K562 (cell line): ENCODE measurements around the gene CCDC117. TPM values are rescaled to one million over a fixed set of nuclear protein-coding genes. Genes with fewer than 3 reads are reported as not detected.

ENCODE experiments used
- CHD7 ChIP-seq: fragments of 200-600 bp; sonication (generic); IDR thresholded peaks from one replicate; pipeline ENCODE4 v1.6.1; 2012; ENCODE audit warnings: mild to moderate bottlenecking, low read depth, low read length, inconsistent platforms
- HDGF ChIP-seq: fragments of 450-650 bp; IDR thresholded peaks from 2 replicates; pipeline ENCODE4 v1.6.1; 2016
- MYC ChIP-seq, 2 experiments: fragments of 250-450 bp in 1 of 2; sonication (Bioruptor Pico) in 1 of 2; IDR thresholded peaks; 2 replicates each; pipeline versions ENCODE4 v1.5.1 to v1.6.1; 2012 to 2021; ENCODE audit warnings: low read depth in 2 of 2, borderline replicate concordance in 1 of 2, improper control_type of control experiment in 1 of 2, low read length in 1 of 2, mild to moderate bottlenecking in 1 of 2, moderate library complexity in 1 of 2
- PHF8 ChIP-seq: fragments of 200-600 bp; sonication (generic); IDR thresholded peaks from 2 replicates; pipeline ENCODE4 v1.6.1; 2012; ENCODE audit warnings: mixed run types, mild to moderate bottlenecking, inconsistent platforms, low read length, moderate library complexity, borderline replicate concordance
- POLR2B ChIP-seq: fragments of 450-650 bp; IDR thresholded peaks from 2 replicates; pipeline ENCODE4 v1.6.1; 2018; ENCODE audit warnings: low read depth; ENCODE audit not compliant: partially characterized antibody
- ZNF280B ChIP-seq: fragments of 250-450 bp; sonication (Bioruptor Pico); IDR thresholded peaks from 2 replicates; pipeline ENCODE4 v1.5.1; 2021; ENCODE audit warnings: mild to moderate bottlenecking
- ZNF609 ChIP-seq: sonication (generic); formaldehyde crosslinking; IDR thresholded peaks from 2 replicates; pipeline ENCODE4 v1.8.1; 2023; ENCODE audit warnings: missing genetic modification reagents, mild to moderate bottlenecking, borderline replicate concordance
- ZNF780A ChIP-seq: fragments of 250-450 bp; sonication (Bioruptor Pico); IDR thresholded peaks from 2 replicates; pipeline ENCODE4 v1.5.0; 2021; ENCODE audit warnings: mild to moderate bottlenecking
- polyA plus RNA-seq, 8 experiments: library from polyadenylated mRNA; depleted of rRNA in 4 of 8; stranded (reverse) in 5 of 8; unstranded in 3 of 8; fragments of >200 nt; fragmentation: Nextera tagmentation in 2 of 8; fragmentation: Illumina TruSeq in 1 of 8; extraction: Ambion mirVana in 2 of 8; extraction: Trizol in 1 of 8; gene quantifications; 2 replicates each; pipeline versions ENCODE4 v1.2.1 to v1.2.3, GENCODE V29; 2011 to 2014; ENCODE audit warnings: inconsistent platforms in 1 of 8, missing spikeins in 1 of 8
- total RNA-seq, 7 experiments: library from RNA; depleted of rRNA in 6 of 7; stranded (reverse); fragments of >200 nt in 6 of 7; fragmentation: Illumina TruSeq in 2 of 7; extraction: Trizol in 2 of 7; gene quantifications; 2 replicates each; pipeline versions ENCODE4 v1.2.1 to v1.2.3, GENCODE V29; 2011 to 2021; ENCODE audit warnings: low replicate concordance in 1 of 7

CCDC117 gene
- total and polyA plus RNA-seq, 9 of the 15 experiments (the other 6 are each of a cell fraction or from before 2014, with no cell fraction given), result 5.7 to 23.3 (median 15.8) TPM

- TF ChIP-seq ZNF609, result no peak
- TF ChIP-seq ZNF280B (CRISPR knock-in tag), result no peak
- no peak for TF ChIP-seq HDGF
- peak; percentile 86 for TF ChIP-seq MYC (IDR thresholded peaks at IDR 0.05; ENCODE audit: low read depth, low read length)
- no peak for TF ChIP-seq MYC (CRISPR knock-in tag; IDR thresholded peaks at IDR 0.05; ENCODE audit: borderline replicate concordance, low read depth)
- no peak for TF ChIP-seq ZNF780A (CRISPR knock-in tag)
- TF ChIP-seq CHD7, result no peak
- TF ChIP-seq PHF8, result peak; percentile 85; the same call in 1 of the 2 replicates
- peak; percentile 76 for TF ChIP-seq POLR2B
Observed at GRCh38 chr22:28800308-28801041, 28.0 kb downstream of the CCDC117 start, which contains the start of gene XBP1 (continued).
